ENCODE measurements around the gene CRYBA1. TPM values are rescaled to one million over a fixed set of nuclear protein-coding genes. Genes with fewer than 3 reads are reported as not detected.
A peak's percentile ranks its signal among the peaks of the same experiment; 100 is the strongest.

Gene CRYBA1
- total RNA-seq, 1 donor from 2014 or later, result not detected

GRCh38 chr17:29292992-29293889 is 46.6 kb downstream of the CRYBA1 start:
- no peak for DNase-seq (ENCODE audit: low read depth)
- no peak for TF ChIP-seq CTCF (conservative IDR thresholded peaks at IDR 0.05; ENCODE audit: low read depth, low read length)
- peak overlapping the region; percentile 97 for H3K4me3 ChIP-seq (ENCODE audit: low read depth, low read length)

- DNase-seq (ENCODE audit: low read depth), result peak; percentile 79
- no peak for TF ChIP-seq CTCF (conservative IDR thresholded peaks at IDR 0.05; ENCODE audit: low read depth, low read length)
- H3K4me3 ChIP-seq (ENCODE audit: low read depth, low read length), result peak within 1 kb of the TSS; percentile 97
Measured at GRCh38 chr17:29293890-29294579, 47.4 kb downstream of the CRYBA1 start, which contains the start of gene NUFIP2. Gene NUFIP2, minus strand, starts transcription at chr17:29294148. Its CDS starts 89 bp downstream, at chr17:29294059.

- no peak for TF ChIP-seq CTCF (conservative IDR thresholded peaks at IDR 0.05; ENCODE audit: low read depth, low read length)
- DNase-seq (ENCODE audit: low read depth), result no peak
- peak overlapping the region; percentile 97 for H3K4me3 ChIP-seq (ENCODE audit: low read depth, low read length)
Measured at GRCh38 chr17:29294580-29294900, 47.9 kb downstream of the CRYBA1 start.

- no peak for TF ChIP-seq CTCF (conservative IDR thresholded peaks at IDR 0.05; ENCODE audit: low read depth, low read length)
- H3K4me3 ChIP-seq (ENCODE audit: low read depth, low read length), result no peak overlapping the region
- DNase-seq (ENCODE audit: low read depth), result no peak
Measured at GRCh38 chr17:29295420-29295819, 48.8 kb downstream of the CRYBA1 start.

- TF ChIP-seq CTCF (conservative IDR thresholded peaks at IDR 0.05; ENCODE audit: low read depth, low read length), result no peak
- no peak for DNase-seq (ENCODE audit: low read depth)
Measured at GRCh38 chr17:29299031-29299430, 52.4 kb downstream of the CRYBA1 start.

GRCh38 chr17:29303386-29303785 is 56.7 kb downstream of the CRYBA1 start:
- no peak for DNase-seq (ENCODE audit: low read depth)
- TF ChIP-seq CTCF (conservative IDR thresholded peaks at IDR 0.05; ENCODE audit: low read depth, low read length), result no peak
- H3K4me3 ChIP-seq (ENCODE audit: low read depth, low read length), result no peak overlapping the region

More at GRCh38 chr17:29299031-29299430, 52.4 kb downstream of the CRYBA1 start:
- no peak overlapping the region for H3K4me3 ChIP-seq (ENCODE audit: low read depth, low read length)

Other genes with a start within 250 kb of the CRYBA1 start
- not detected in 2 replicates for gene SEZ6, start 240.8 kb upstream of the CRYBA1 start, total RNA-seq
- gene PIPOX, start 203.7 kb upstream of the CRYBA1 start, total RNA-seq, result 0.35 TPM in 1 of 2 replicates, not detected in the other
- 23.5 and 34.2 TPM in 2 replicates for gene MYO18A, start 66.5 kb upstream of the CRYBA1 start, total RNA-seq
- 21.6 and 28.1 TPM in 2 replicates for gene NUFIP2, start 47.3 kb downstream of the CRYBA1 start, total RNA-seq
- gene TAOK1, start 143.5 kb downstream of the CRYBA1 start, total RNA-seq, result 22.0 and 34.1 TPM in 2 replicates